HepG2 (cell line): ENCODE measurements around the gene PEX10. TPM values are rescaled to one million over a fixed set of nuclear protein-coding genes. Genes with fewer than 3 reads are reported as not detected.

Experiments
- ATAC-seq: fragments of 200-7000 bp; cut with Tn5 transposase; 3 replicates; pipeline ENCODE4 v1.9.1; 2020; ENCODE audit warnings: mild to moderate bottlenecking, moderate library complexity
- BruUV-seq: library from RNA; stranded (reverse); fragments of 400-500 nt; replicated peaks from 2 replicates; lab custom pipeline; 2021; lab: Mats Ljungman, UMichigan
- CTCF ChIA-PET: fragments of 300-600 bp; formaldehyde crosslinking; extraction: SDS; loops from one replicate; lab custom pipeline; 2021; ENCODE audit warnings: low total read pairs, inconsistent platforms, low intra/inter-chr PET ratio; lab: Yijun Ruan, JAX
- POLR2A ChIA-PET: fragments of 350-600 bp; sonication (Branson Sonifier 250); formaldehyde crosslinking; loops from one replicate; lab custom pipeline; 2020; ENCODE audit warnings: antibody characterized with exemption, inconsistent platforms; lab: Yijun Ruan, JAX
- DNase-seq: peaks from one replicate; pipeline ENCODE4 v3.0.0-alpha.2; 2015; ENCODE audit warnings: low spot score
- FAIRE-seq: peaks from 3 replicates; lab custom pipeline; 2011; peaks lifted over from hg19 to GRCh38; lab: Jason Lieb, UNC
- H2AFZ ChIP-seq: one replicate; pipeline ENCODE4 v1.6.1; 2011; ENCODE audit warnings: low read length, inconsistent platforms
- H3K27ac ChIP-seq: fragments of 300-600 bp; 3 replicates; pipeline ENCODE4 v1.8.0; 2011; ENCODE audit warnings: mixed run types, mild to moderate bottlenecking, mixed read lengths, low read length, inconsistent platforms; ENCODE audit not compliant: insufficient read depth; ENCODE audit errors: extremely low read length
- H3K27me3 ChIP-seq, 2 experiments: fragments of 200-600 bp in 1 of 2; 2 replicates in 1 of 2; 3 replicates in 1 of 2; pipeline versions ENCODE4 v1.6.0 to v1.8.0; 2011; ENCODE audit warnings: low read length in 2 of 2, mild to moderate bottlenecking in 2 of 2, moderate library complexity in 2 of 2, inconsistent platforms in 1 of 2; ENCODE audit not compliant: insufficient read depth in 2 of 2, control insufficient read depth in 1 of 2
- H3K36me3 ChIP-seq, 2 experiments: fragments of 200-600 bp in 1 of 2; replicated peaks in 1 of 2; 2 replicates in 1 of 2; 3 replicates in 1 of 2; pipeline versions ENCODE4 v1.5.1 to v1.8.0; 2011; ENCODE audit warnings: low read length in 2 of 2, inconsistent platforms in 1 of 2; ENCODE audit not compliant: insufficient read depth in 2 of 2, control insufficient read depth in 1 of 2
- H3K4me1 ChIP-seq: 2 replicates; pipeline ENCODE4 v1.5.1; 2012; ENCODE audit warnings: low read length, inconsistent platforms; ENCODE audit not compliant: insufficient read depth
- H3K4me2 ChIP-seq: 2 replicates; pipeline ENCODE4 v1.6.0; 2011; ENCODE audit warnings: low read depth, low read length, inconsistent platforms
- H3K4me3 ChIP-seq, 3 experiments: fragments of 200-600 bp in 1 of 3; sonication (generic), shearing (Covaris generic) in 1 of 3; replicated peaks in 1 of 3; 2 replicates each; pipeline ENCODE4 v1.5.1; 2011 to 2016; ENCODE audit warnings: low read length in 3 of 3, inconsistent platforms in 2 of 3, low read depth in 2 of 3, mild to moderate bottlenecking in 2 of 3, control low read depth in 1 of 3, mixed read lengths in 1 of 3; ENCODE audit not compliant: insufficient read depth in 1 of 3
- H3K79me2 ChIP-seq: one replicate; pipeline ENCODE4 v1.6.1; 2011; ENCODE audit warnings: low read length, inconsistent platforms; ENCODE audit not compliant: insufficient read depth
- H3K9ac ChIP-seq: 2 replicates; pipeline ENCODE4 v1.6.0; 2011; ENCODE audit warnings: mild to moderate bottlenecking, low read depth, low read length, inconsistent platforms; ENCODE audit not compliant: insufficient read depth
- H3K9me3 ChIP-seq: 2 replicates; pipeline ENCODE4 v1.5.1; 2012; ENCODE audit warnings: mild to moderate bottlenecking, low read length
- H4K20me1 ChIP-seq: 2 replicates; pipeline ENCODE4 v1.6.0; 2011; ENCODE audit warnings: inconsistent platforms, mild to moderate bottlenecking, low read length, moderate library complexity; ENCODE audit not compliant: insufficient read depth
- GABPB1 ChIP-seq: IDR thresholded peaks from 2 replicates; pipeline ENCODE4 v1.6.1; 2016; ENCODE audit warnings: mild to moderate bottlenecking, missing genetic modification reagents, moderate library complexity, missing compliant biosample characterization
- WGBS: methylation state at CpG from one replicate; pipeline ENCODE4 v1.1.6; 2017; ENCODE audit warnings: low lambda C conversion rate; 5-methylcytosine and 5-hydroxymethylcytosine counted together
- in situ Hi-C: cut with HindIII; loops from 2 replicates; pipeline ENCODE4 v1.10.0; 2017; ENCODE audit warnings: low pct_unique_long_range_greater_than_20kb; ENCODE audit not compliant: extremely low pct_ligation_motif_present
- intact Hi-C: fragments of 100-400 bp; cut with micrococcal nuclease; formaldehyde crosslinking; loops from one replicate; pipeline ENCODE4 v1.10.0; 2022; ENCODE audit not compliant: unreplicated experiment
- polyA plus RNA-seq, 8 experiments: library from polyadenylated mRNA; depleted of rRNA in 3 of 8; stranded (reverse) in 7 of 8; unstranded in 1 of 8; fragments of >200 nt; fragmentation: Illumina TruSeq in 4 of 8; extraction: Trizol in 4 of 8; gene quantifications; 2 replicates each; pipeline versions ENCODE4 v1.2.1 to v1.2.3, GENCODE V29; 2011 to 2016; ENCODE audit warnings: low read depth in 4 of 8, missing spikeins in 1 of 8, mixed read lengths in 1 of 8; ENCODE audit not compliant: insufficient read depth in 1 of 8
- total RNA-seq, 5 experiments: library from RNA; depleted of rRNA; stranded (reverse); fragments of >200 nt; fragmentation: Illumina TruSeq; extraction: Trizol; gene quantifications; 2 replicates each; pipeline ENCODE4 v1.2.3, GENCODE V29; 2016; ENCODE audit warnings: low read depth in 1 of 5
- TF ChIP-seq, protein P1 (sequence below): sonication (generic); formaldehyde crosslinking; IDR thresholded peaks from 2 replicates; pipeline ENCODE4 v1.4.0; 2020; ENCODE audit warnings: missing genetic modification reagents
- TF ChIP-seq, protein P2 (sequence below): sonication (generic); formaldehyde crosslinking; IDR thresholded peaks from 2 replicates; pipeline ENCODE4 v1.4.0; 2020; ENCODE audit warnings: mild to moderate bottlenecking, low read depth, missing genetic modification reagents

The PEX10 gene
- total and polyA plus RNA-seq, 2 of the 13 experiments (the other 11 are each of a cell fraction or from before 2014, with no cell fraction given): 16.1 to 39.6 TPM

DNA sequence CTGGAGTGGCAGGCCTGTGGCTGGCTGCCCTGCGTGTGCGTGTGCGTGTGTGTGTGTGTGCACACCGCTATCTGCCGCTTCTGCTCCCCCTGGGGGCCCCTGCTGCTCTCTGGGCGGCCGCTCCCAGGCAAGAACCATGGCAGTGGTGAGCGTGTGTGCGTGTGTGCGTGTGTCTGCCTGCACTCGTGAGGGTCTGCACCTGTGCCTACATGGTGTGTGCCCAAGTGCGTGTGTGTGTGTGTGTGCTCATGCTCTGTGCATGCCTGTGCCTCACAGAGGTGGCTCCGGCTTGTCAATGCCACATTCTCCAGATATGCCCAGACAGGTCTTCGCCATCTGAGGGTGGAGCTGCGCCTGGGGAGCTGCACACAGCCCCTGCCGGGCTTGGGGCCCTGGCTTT lies 18.7 kb upstream of the PEX10 start:
- no peak; the same call in 2 of the 3 replicates for ATAC-seq

More for the DNA sequence above, 18.7 kb upstream of the PEX10 start:
- TF ChIP-seq GABPB1 (CRISPR knock-in tag): no peak
- TF ChIP-seq, protein P1, sequence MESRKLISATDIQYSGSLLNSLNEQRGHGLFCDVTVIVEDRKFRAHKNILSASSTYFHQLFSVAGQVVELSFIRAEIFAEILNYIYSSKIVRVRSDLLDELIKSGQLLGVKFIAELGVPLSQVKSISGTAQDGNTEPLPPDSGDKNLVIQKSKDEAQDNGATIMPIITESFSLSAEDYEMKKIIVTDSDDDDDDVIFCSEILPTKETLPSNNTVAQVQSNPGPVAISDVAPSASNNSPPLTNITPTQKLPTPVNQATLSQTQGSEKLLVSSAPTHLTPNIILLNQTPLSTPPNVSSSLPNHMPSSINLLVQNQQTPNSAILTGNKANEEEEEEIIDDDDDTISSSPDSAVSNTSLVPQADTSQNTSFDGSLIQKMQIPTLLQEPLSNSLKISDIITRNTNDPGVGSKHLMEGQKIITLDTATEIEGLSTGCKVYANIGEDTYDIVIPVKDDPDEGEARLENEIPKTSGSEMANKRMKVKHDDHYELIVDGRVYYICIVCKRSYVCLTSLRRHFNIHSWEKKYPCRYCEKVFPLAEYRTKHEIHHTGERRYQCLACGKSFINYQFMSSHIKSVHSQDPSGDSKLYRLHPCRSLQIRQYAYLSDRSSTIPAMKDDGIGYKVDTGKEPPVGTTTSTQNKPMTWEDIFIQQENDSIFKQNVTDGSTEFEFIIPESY (CRISPR knock-in tag): peak; percentile 59; the same call in 1 of the 2 replicates
- TF ChIP-seq, protein P2, sequence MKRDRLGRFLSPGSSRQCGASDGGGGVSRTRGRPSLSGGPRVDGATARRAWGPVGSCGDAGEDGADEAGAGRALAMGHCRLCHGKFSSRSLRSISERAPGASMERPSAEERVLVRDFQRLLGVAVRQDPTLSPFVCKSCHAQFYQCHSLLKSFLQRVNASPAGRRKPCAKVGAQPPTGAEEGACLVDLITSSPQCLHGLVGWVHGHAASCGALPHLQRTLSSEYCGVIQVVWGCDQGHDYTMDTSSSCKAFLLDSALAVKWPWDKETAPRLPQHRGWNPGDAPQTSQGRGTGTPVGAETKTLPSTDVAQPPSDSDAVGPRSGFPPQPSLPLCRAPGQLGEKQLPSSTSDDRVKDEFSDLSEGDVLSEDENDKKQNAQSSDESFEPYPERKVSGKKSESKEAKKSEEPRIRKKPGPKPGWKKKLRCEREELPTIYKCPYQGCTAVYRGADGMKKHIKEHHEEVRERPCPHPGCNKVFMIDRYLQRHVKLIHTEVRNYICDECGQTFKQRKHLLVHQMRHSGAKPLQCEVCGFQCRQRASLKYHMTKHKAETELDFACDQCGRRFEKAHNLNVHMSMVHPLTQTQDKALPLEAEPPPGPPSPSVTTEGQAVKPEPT: no peak
- Histone ChIP-seq H3K4me1 (no peaks in the 10 kb centered on the region), H2AFZ (no peak overlapping the region), H4K20me1 (no peaks in the 10 kb centered on the region; the same call in 1 of the 2 replicates), H3K9me3 (peaks cover 12% of the 10 kb centered on the region; the same call in 1 of the 2 replicates), H3K36me3 (no peaks in the 10 kb centered on the region), H3K9ac (no peak overlapping the region), H3K27me3 (peaks cover 22 to 71% of the 10 kb centered on the region in 2 experiments), H3K4me2 (no peak overlapping the region), H3K4me3 (no peak overlapping the region), H3K79me2 (no peaks in the 10 kb centered on the region), H3K27ac (no peak overlapping the region)
- intact Hi-C loops (no loop called here), in situ Hi-C loops (no loop called here)
- WGBS: 0% methylated on average over 1 of the region's 16 CpGs
- no peak for DNase-seq
- BruUV-seq: no TSS peak
- CTCF ChIA-PET: no interaction called here
- POLR2A ChIA-PET: no interaction called here
- FAIRE-seq: no peak
